HG02588 (cell line): ENCODE results near the gene GCSAML.

Experiments
- ATAC-seq: cut with Tn5 transposase; IDR thresholded peaks from one replicate; pipeline ENCODE4 v1.9.1; 2021; ENCODE audit warnings: mild to moderate bottlenecking, moderate library complexity; ENCODE audit not compliant: unreplicated experiment

Gene GCSAML

DNA sequence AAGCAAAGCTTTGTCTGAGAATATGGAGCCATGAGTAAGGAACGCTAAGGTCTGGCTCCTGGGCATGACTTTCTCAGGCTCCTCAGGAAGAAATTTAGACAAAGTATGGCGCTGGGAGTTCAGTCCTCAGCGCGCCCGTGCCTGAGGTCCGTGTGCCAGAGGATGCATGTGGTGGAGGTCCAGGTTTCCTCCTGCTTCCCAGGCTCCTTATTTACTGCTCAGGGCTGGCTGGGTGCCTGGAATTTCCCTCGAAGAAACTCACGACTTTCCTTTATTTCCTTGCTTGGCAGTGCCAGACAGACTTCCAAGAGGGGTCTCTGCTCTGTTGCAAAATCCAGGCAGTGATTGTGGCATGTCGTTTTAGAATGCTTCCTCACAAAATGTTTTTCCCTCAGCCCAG is 13.3 kb downstream of the GCSAML start:
- ATAC-seq: no peak

- ATAC-seq: no peak
These were observed 25.3 kb downstream of the GCSAML start for GRCh38 chr1:247574236-247574635.

- no peak for ATAC-seq
These were observed 25.7 kb downstream of the GCSAML start for GRCh38 chr1:247574664-247575063.

DNA sequence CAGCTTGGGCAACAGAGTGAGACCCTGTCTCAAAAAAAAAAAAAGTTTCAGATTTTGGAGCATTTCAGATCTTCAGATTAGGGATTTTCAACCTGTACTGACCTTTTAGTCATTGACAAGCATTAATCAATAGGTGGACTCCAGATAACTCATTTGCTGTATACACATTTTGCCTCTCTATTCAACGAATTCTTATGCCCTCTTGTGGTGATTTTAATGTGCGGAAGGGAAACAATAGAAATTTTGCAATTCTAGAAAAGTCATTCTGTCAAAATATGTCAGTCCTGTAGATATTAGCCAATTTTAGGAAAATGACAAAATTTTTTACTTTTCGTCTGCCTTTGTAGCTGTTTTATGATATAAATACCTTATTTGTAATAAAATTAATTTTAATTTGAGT is 27.6 kb downstream of the GCSAML start:
- ATAC-seq: no peak

GRCh38 chr1:247578946-247579460 is 30.1 kb downstream of the GCSAML start:
- no peak for ATAC-seq

DNA sequence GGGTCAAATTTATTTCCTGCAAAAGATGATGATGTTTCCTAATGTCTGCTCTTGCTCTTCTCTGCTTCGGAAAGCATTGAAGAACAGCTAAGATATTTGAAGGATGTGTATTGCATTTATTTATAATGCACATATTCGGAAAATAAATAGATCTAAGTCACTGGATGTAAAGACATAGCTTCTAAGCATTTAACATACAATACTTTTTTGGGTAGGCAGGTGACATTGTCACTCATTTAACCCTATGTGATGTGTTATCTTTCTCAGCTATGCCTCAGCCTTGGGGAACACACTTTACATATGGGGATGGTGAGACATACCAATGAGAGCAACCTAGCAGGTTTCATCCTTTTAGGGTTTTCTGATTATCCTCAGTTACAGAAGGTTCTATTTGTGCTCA is 39.1 kb downstream of the GCSAML start, which contains the start of gene OR2G2:
Gene OR2G2 (plus strand): TSS at position 301 of the 400 bp plus-strand sequence. CDS start 0 bp downstream, at position 301.
- ATAC-seq: no peak

- ATAC-seq: no peak
These were observed 56.4 kb downstream of the GCSAML start, which contains the start of gene OR2G3 for GRCh38 chr1:247605286-247605685. OR2G3 (plus strand) TSS chr1:247605586; CDS start chr1:247605586, 0 bp downstream.

GRCh38 chr1:247613405-247613804 is 64.5 kb downstream of the GCSAML start:
- no peak for ATAC-seq

DNA sequence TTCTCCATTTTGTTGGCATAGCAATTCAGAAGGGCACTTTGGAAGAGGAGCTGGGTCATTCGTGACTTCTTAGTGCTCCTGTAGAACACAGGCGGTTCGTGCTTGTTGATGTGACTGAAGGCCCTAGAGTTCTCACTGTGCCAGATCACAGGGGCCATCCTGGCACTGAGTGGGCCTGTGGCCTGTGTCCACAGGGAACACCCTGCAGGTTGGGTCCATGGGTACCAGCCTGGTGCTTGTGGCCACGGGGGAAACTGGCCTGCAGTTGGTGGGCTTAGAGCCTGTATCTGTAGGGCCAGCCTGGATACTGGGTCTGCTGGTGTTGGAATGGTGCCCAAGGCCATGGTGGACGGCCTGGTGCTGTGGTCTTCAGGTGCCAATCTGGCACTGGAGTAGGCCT is 65.7 kb downstream of the GCSAML start:
- ATAC-seq: no peak
